ENCODE results near the gene NISCH. TPM values are rescaled to one million over a fixed set of nuclear protein-coding genes. Genes with fewer than 3 reads are reported as not detected.

NISCH gene
- total and polyA plus RNA-seq, 12 donors: 24.0 to 56.3 (median 41.9) TPM

DNA sequence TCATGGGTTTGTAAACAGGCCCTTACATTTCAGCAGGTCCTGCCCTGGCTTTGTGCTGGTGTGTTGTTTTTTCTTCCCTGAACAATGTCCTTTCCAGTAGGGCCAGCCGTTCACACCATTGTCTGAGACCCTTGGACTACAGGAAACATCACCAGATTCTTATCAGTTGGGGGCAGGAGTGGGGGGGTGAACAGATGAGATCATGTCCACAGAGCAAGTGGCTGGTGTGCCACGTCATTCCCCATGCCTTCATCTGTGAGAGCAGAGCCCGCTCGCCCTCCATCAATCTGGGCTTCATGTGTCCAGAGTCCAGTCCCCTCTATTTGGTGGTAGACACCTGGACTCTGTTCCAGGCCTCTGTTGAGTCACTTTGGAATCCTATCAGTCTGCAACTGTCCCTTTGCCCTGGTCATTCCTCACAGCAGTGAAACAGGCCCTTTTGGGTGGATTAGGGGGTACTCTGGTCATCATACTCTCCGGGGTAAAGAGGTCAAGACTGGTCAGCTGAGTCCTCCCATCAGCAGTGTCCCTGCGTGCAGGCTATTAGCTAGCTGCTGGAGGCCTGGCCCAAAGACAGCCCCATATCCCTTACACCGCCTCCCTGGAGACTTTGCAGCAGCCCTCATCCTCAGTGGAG lies 25.5 kb upstream of the NISCH start:
- no peak for TF ChIP-seq CTCF (IDR thresholded peaks at IDR 0.05)

DNA sequence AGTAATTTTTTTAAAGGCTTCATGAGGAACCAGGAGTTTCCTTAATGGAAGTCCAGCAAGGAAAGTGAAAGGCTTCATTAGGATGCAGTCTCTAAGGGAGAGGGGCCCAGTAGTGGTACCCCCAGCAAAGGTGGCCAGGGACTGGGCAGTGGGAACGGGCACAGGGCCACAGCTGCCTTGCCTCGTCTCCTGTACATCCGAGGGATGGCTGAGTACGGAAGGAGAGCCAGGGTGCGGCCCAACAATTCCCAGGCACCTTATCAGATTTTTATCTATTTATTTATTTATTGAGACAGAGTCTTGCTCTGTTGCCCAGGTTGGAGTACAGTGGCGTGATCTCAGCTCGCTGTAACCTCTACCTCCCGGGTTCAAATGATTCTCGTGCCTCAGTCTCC lies 25.0 kb upstream of the NISCH start:
- DNase-seq (no peak), ATAC-seq (no peak)
- Histone ChIP-seq H3K27ac (peak overlapping the region; percentile 29 to 86 (median 55)), H3K27me3 (no peaks in the 10 kb centered on the region), H3K9me3 (no peaks in the 10 kb centered on the region), H3K4me1 (peaks cover 34 to 68% (median 54%) of the 10 kb centered on the region in 9 donors), H3K36me3 (no peaks in the 10 kb centered on the region), H3K4me3 (no peak overlapping the region)
- intact Hi-C loops (cut with DNase I): no loop called here
- no peak for TF ChIP-seq CTCF (IDR thresholded peaks at IDR 0.05)
- 82 to 85% methylated on average over 9 of the region's 9 CpGs for WGBS, 2 donors

More for the DNA sequence above, 25.5 kb upstream of the NISCH start:
- peak in 1 of 2 donors; percentile 59 for DNase-seq
- WGBS, 2 donors: 68 to 70% methylated on average over 7 of the region's 7 CpGs
- peak overlapping the region; percentile 29 to 86 (median 59) for H3K27ac ChIP-seq
- peaks cover 32 to 64% (median 54%) of the 10 kb centered on the region in 9 donors for H3K4me1 ChIP-seq
- H3K9me3 ChIP-seq: no peaks in the 10 kb centered on the region
- no peak overlapping the region for H3K4me3 ChIP-seq
- H3K27me3 ChIP-seq: no peaks in the 10 kb centered on the region
- peak; percentile 39 to 67 (median 56) for ATAC-seq
- intact Hi-C loops (cut with DNase I): loop anchor here in 3 of 10 donors (2.0 kb wide), 1 partner anchor 17 kb away; no protein-coding TSS in a partner anchor
- no peaks in the 10 kb centered on the region for H3K36me3 ChIP-seq

GRCh38 chr3:52431459-52432223 lies 23.8 kb upstream of the NISCH start:
- Histone ChIP-seq H3K4me1 (peaks cover 34 to 78% (median 62%) of the 10 kb centered on the region in 9 donors), H3K36me3 (no peaks in the 10 kb centered on the region), H3K9me3 (no peaks in the 10 kb centered on the region), H3K4me3 (no peak overlapping the region), H3K27ac (peak overlapping the region in 9 of 10 donors; percentile 24 to 86 (median 76)), H3K27me3 (no peaks in the 10 kb centered on the region)
- intact Hi-C loops (cut with DNase I): no loop called here
- no peak for DNase-seq
- TF ChIP-seq CTCF (IDR thresholded peaks at IDR 0.05): no peak
- ATAC-seq: peak in 2 of 8 donors; percentile 2
- 60 to 64% methylated on average over 10 of the region's 10 CpGs for WGBS, 2 donors

GRCh38 chr3:52432225-52432624 lies 23.2 kb upstream of the NISCH start:
- DNase-seq: no peak
- TF ChIP-seq CTCF (IDR thresholded peaks at IDR 0.05): no peak
- Histone ChIP-seq H3K4me1 (peaks cover 34 to 84% (median 68%) of the 10 kb centered on the region in 9 donors), H3K9me3 (no peaks in the 10 kb centered on the region), H3K4me3 (no peak overlapping the region), H3K36me3 (no peaks in the 10 kb centered on the region), H3K27ac (peak overlapping the region; percentile 24 to 86 (median 72)), H3K27me3 (no peaks in the 10 kb centered on the region)
- no peak for ATAC-seq
- 63 to 69% methylated on average over 6 of the region's 6 CpGs for WGBS, 2 donors
- intact Hi-C loops (cut with DNase I): no loop called here

Measured in heart right ventricle (tissue), 16 donors.